SK-N-SH treated with all-trans-retinoic acid at 6 μM for 48 hours (cell line): ENCODE measurements around the gene DGKE.

Experiments used
- ATAC-seq: fragments of 200-7000 bp; cut with Tn5 transposase; 3 replicates; pipeline ENCODE4 v1.9.1; 2020; ENCODE audit warnings: mild to moderate bottlenecking, moderate library complexity
- ARNTL ChIP-seq: fragments of 450-650 bp; formaldehyde crosslinking; IDR thresholded peaks from 2 replicates; pipeline ENCODE4 v1.5.0; 2020; ENCODE audit warnings: low read depth, mild to moderate bottlenecking, moderate library complexity, borderline replicate concordance
- BACH2 ChIP-seq: fragments of 250-450 bp; sonication (Bioruptor Pico); IDR thresholded peaks from 2 replicates; pipeline ENCODE4 v1.9.0; 2021; ENCODE audit warnings: mild to moderate bottlenecking, borderline replicate concordance
- CREB5 ChIP-seq: fragments of 250-450 bp; sonication (Bioruptor Pico); IDR thresholded peaks from 2 replicates; pipeline ENCODE4 v1.5.1; 2020; ENCODE audit warnings: low read depth, mild to moderate bottlenecking, moderate library complexity
- ESRRG ChIP-seq: fragments of 250-450 bp; sonication (Bioruptor Pico); IDR thresholded peaks from 2 replicates; pipeline ENCODE4 v1.6.1; 2021; ENCODE audit warnings: mild to moderate bottlenecking
- GLIS3 ChIP-seq: fragments of 250-450 bp; sonication (Bioruptor Pico); IDR thresholded peaks from 2 replicates; pipeline ENCODE4 v1.5.0; 2020; ENCODE audit warnings: mild to moderate bottlenecking, moderate library complexity
- ISL1 ChIP-seq: fragments of 250-450 bp; sonication (Bioruptor Pico); IDR thresholded peaks from 2 replicates; pipeline ENCODE4 v2.1.2; 2022; ENCODE audit warnings: mild to moderate bottlenecking, moderate library complexity
- PATZ1 ChIP-seq: fragments of 250-450 bp; sonication (Bioruptor Pico); IDR thresholded peaks from 2 replicates; pipeline ENCODE4 v1.8.0; 2020; ENCODE audit warnings: mild to moderate bottlenecking, moderate library complexity, borderline replicate concordance
- POU6F1 ChIP-seq: fragments of 250-450 bp; sonication (Bioruptor Pico); IDR thresholded peaks from 2 replicates; pipeline ENCODE4 v1.8.0; 2021; ENCODE audit warnings: low read depth, mild to moderate bottlenecking, moderate library complexity, borderline replicate concordance
- PPARA ChIP-seq: fragments of 250-450 bp; sonication (Bioruptor Pico); IDR thresholded peaks from 2 replicates; pipeline ENCODE4 v1.5.0; 2020; ENCODE audit warnings: mild to moderate bottlenecking, borderline replicate concordance
- RARB ChIP-seq: fragments of 250-450 bp; sonication (Bioruptor Pico); IDR thresholded peaks from 2 replicates; pipeline ENCODE4 v1.8.0; 2021; ENCODE audit warnings: mild to moderate bottlenecking, moderate library complexity
- SNAI2 ChIP-seq: fragments of 250-450 bp; sonication (Bioruptor Pico); IDR thresholded peaks from 2 replicates; pipeline ENCODE4 v1.5.0; 2020; ENCODE audit warnings: mild to moderate bottlenecking, moderate library complexity
- TCF4 ChIP-seq: fragments of 250-450 bp; sonication (Bioruptor Pico); IDR thresholded peaks from 2 replicates; pipeline ENCODE4 v1.8.0; 2021; ENCODE audit warnings: mild to moderate bottlenecking, moderate library complexity, borderline replicate concordance
- TOX ChIP-seq: fragments of 250-450 bp; sonication (Bioruptor Pico); IDR thresholded peaks from 2 replicates; pipeline ENCODE4 v1.8.0; 2021; ENCODE audit warnings: mild to moderate bottlenecking, moderate library complexity, borderline replicate concordance
- TSHZ2 ChIP-seq: fragments of 250-450 bp; sonication (Bioruptor Pico); IDR thresholded peaks from 2 replicates; pipeline ENCODE4 v1.5.0; 2020; ENCODE audit warnings: mild to moderate bottlenecking, moderate library complexity
- ZC3H10 ChIP-seq: fragments of 250-450 bp; sonication (Bioruptor Pico); IDR thresholded peaks from 2 replicates; pipeline ENCODE4 v1.5.1; 2021; ENCODE audit warnings: mild to moderate bottlenecking, moderate library complexity
- ZFP3 ChIP-seq: fragments of 250-450 bp; sonication (Bioruptor Pico); IDR thresholded peaks from 2 replicates; pipeline ENCODE4 v1.5.0; 2020; ENCODE audit warnings: mild to moderate bottlenecking, moderate library complexity
- ZFP30 ChIP-seq: fragments of 450-650 bp; formaldehyde crosslinking; IDR thresholded peaks from 2 replicates; pipeline ENCODE4 v1.5.0; 2022; ENCODE audit warnings: mild to moderate bottlenecking, moderate library complexity
- ZNF565 ChIP-seq: fragments of 450-650 bp; formaldehyde crosslinking; conservative IDR thresholded peaks from 2 replicates; pipeline ENCODE4 v1.5.0; 2020; ENCODE audit warnings: low read depth, mild to moderate bottlenecking, moderate library complexity
- ZNF70 ChIP-seq: fragments of 450-650 bp; formaldehyde crosslinking; IDR thresholded peaks from 2 replicates; pipeline ENCODE4 v1.5.0; 2020; ENCODE audit warnings: mild to moderate bottlenecking, moderate library complexity
- ZNF8 ChIP-seq: fragments of 450-650 bp; formaldehyde crosslinking; IDR thresholded peaks from 2 replicates; pipeline ENCODE4 v1.5.0; 2020; ENCODE audit warnings: mild to moderate bottlenecking, moderate library complexity

DGKE gene

GRCh38 chr17:56876766-56877179, 42.8 kb downstream of the DGKE start:
- ATAC-seq = no peak
- TF ChIP-seq ZNF565 (CRISPR knock-in tag) (no peak), TCF4 (CRISPR knock-in tag) (no peak), ZFP3 (CRISPR knock-in tag) (no peak), SNAI2 (CRISPR knock-in tag) (no peak), RARB (CRISPR knock-in tag) (no peak), GLIS3 (no peak), POU6F1 (CRISPR knock-in tag) (no peak), PATZ1 (CRISPR knock-in tag) (no peak), BACH2 (no peak), ZNF8 (no peak), ARNTL (no peak), ZNF70 (CRISPR knock-in tag) (no peak), TSHZ2 (CRISPR knock-in tag) (no peak)

GRCh38 chr17:56879280-56879679, 45.3 kb downstream of the DGKE start:
- TF ChIP-seq TCF4 (CRISPR knock-in tag) (no peak), POU6F1 (CRISPR knock-in tag) (no peak), GLIS3 (no peak), CREB5 (no peak), PATZ1 (CRISPR knock-in tag) (no peak), ZNF565 (CRISPR knock-in tag) (no peak), ZNF8 (no peak), TOX (no peak), ESRRG (CRISPR knock-in tag) (no peak), ZC3H10 (CRISPR knock-in tag) (no peak), ARNTL (no peak), RARB (CRISPR knock-in tag) (no peak), PPARA (CRISPR knock-in tag) (no peak), BACH2 (no peak), ZFP30 (CRISPR knock-in tag) (no peak), ZNF70 (CRISPR knock-in tag) (no peak)
- ATAC-seq = no peak

GRCh38 chr17:56880133-56880532, 46.2 kb downstream of the DGKE start:
- no peak for ATAC-seq
- TF ChIP-seq POU6F1 (CRISPR knock-in tag) (no peak), ZNF565 (CRISPR knock-in tag) (no peak), ISL1 (no peak)
